IMR-90 (cell line): ENCODE data around the gene PCMTD2. TPM values are rescaled to one million over a fixed set of nuclear protein-coding genes. Genes with fewer than 3 reads are reported as not detected.

Experiments used
- ATAC-seq: fragments of 200-7000 bp; cut with Tn5 transposase; 2 replicates; pipeline ENCODE4 v1.9.1; 2020; ENCODE audit warnings: low read depth, mild to moderate bottlenecking, moderate library complexity
- BruUV-seq: library from RNA; stranded (reverse); fragments of 400-500 nt; replicated peaks from 2 replicates; lab custom pipeline; 2021; lab: Mats Ljungman, UMichigan
- CTCF ChIA-PET: fragments of 300-600 bp; formaldehyde crosslinking; extraction: SDS; loops from one replicate; lab custom pipeline; 2021; ENCODE audit warnings: antibody characterized with exemption; lab: Yijun Ruan, JAX
- POLR2A ChIA-PET: fragments of 300-600 bp; sonication (Branson Sonifier 250); formaldehyde crosslinking; loops from one replicate; lab custom pipeline; 2022; ENCODE audit warnings: antibody characterized with exemption; ENCODE audit not compliant: unreplicated experiment; lab: Charles Lee
- DNase-seq: peaks from one replicate; pipeline ENCODE4 v3.0.0; 2013
- H2AFZ ChIP-seq: replicated peaks from 2 replicates; pipeline ENCODE3; 2013; ENCODE audit warnings: low read length, mild to moderate bottlenecking; ENCODE audit not compliant: poor library complexity
- H2AK5ac ChIP-seq: 2 replicates; pipeline ENCODE4 v1.6.1; 2013; ENCODE audit warnings: low read depth, low read length, inconsistent platforms
- H2AK9ac ChIP-seq: replicated peaks from 2 replicates; pipeline ENCODE3; 2013; ENCODE audit warnings: mild to moderate bottlenecking, low read depth, low read length, moderate library complexity; ENCODE audit not compliant: poor library complexity
- H2BK120ac ChIP-seq: 2 replicates; pipeline ENCODE4 v1.6.1; 2013; ENCODE audit warnings: low read depth, low read length, inconsistent platforms
- H2BK15ac ChIP-seq: 3 replicates; pipeline ENCODE4 v1.6.1; 2013; ENCODE audit warnings: low read depth, low read length, inconsistent platforms
- H2BK20ac ChIP-seq: 2 replicates; pipeline ENCODE4 v1.6.1; 2013; ENCODE audit warnings: low read depth, mild to moderate bottlenecking, inconsistent platforms, low read length, moderate library complexity
- H2BK5ac ChIP-seq: 2 replicates; pipeline ENCODE4 v1.6.1; 2013; ENCODE audit warnings: mild to moderate bottlenecking, low read depth, low read length, inconsistent platforms; ENCODE audit not compliant: poor library complexity, severe bottlenecking
- H3K14ac ChIP-seq: replicated peaks from 2 replicates; pipeline ENCODE4 v1.6.1; 2013; ENCODE audit warnings: low read depth, low read length, inconsistent platforms
- H3K18ac ChIP-seq: 2 replicates; pipeline ENCODE4 v1.6.1; 2013; ENCODE audit warnings: low read depth, low read length, control low read depth
- H3K23ac ChIP-seq: 2 replicates; pipeline ENCODE4 v1.6.1; 2013; ENCODE audit warnings: low read depth, low read length, inconsistent platforms
- H3K27ac ChIP-seq: 2 replicates; pipeline ENCODE4 v1.5.1; 2013; ENCODE audit warnings: mild to moderate bottlenecking, control low read depth, low read length; ENCODE audit not compliant: insufficient read depth
- H3K27me3 ChIP-seq: 2 replicates; pipeline ENCODE4 v1.6.1; 2013; ENCODE audit warnings: low read length; ENCODE audit not compliant: control insufficient read depth, insufficient read depth
- H3K36me3 ChIP-seq: 2 replicates; pipeline ENCODE4 v1.6.1; 2013; ENCODE audit warnings: low read length, mixed read lengths; ENCODE audit not compliant: control insufficient read depth, insufficient read depth
- H3K4ac ChIP-seq: 2 replicates; pipeline ENCODE4 v1.6.1; 2013; ENCODE audit warnings: low read depth, low read length, inconsistent platforms
- H3K4me1 ChIP-seq: 2 replicates; pipeline ENCODE4 v1.6.1; 2013; ENCODE audit warnings: low read length, mixed read lengths; ENCODE audit not compliant: control insufficient read depth, insufficient read depth
- H3K4me2 ChIP-seq: 2 replicates; pipeline ENCODE4 v1.6.1; 2013; ENCODE audit warnings: low read depth, mild to moderate bottlenecking, control low read depth, low read length, moderate library complexity
- H3K4me3 ChIP-seq: 2 replicates; pipeline ENCODE4 v1.5.1; 2013; ENCODE audit warnings: low read depth, mild to moderate bottlenecking, control low read depth, low read length, moderate library complexity; ENCODE audit not compliant: insufficient read depth
- H3K56ac ChIP-seq: 2 replicates; pipeline ENCODE4 v1.6.1; 2013; ENCODE audit warnings: low read length, inconsistent platforms; ENCODE audit not compliant: insufficient read depth; ENCODE audit errors: extremely low read depth
- H3K79me1 ChIP-seq, 2 experiments: 2 replicates each; pipeline ENCODE4 v1.6.1; 2013; ENCODE audit warnings: low read length in 2 of 2, inconsistent platforms in 1 of 2, low read depth in 1 of 2
- H3K9ac ChIP-seq: 2 replicates; pipeline ENCODE4 v1.6.1; 2013; ENCODE audit warnings: low read depth, low read length, control low read depth
- H3K9me1 ChIP-seq: 2 replicates; pipeline ENCODE4 v1.6.1; 2013; ENCODE audit warnings: low read length, inconsistent platforms; ENCODE audit not compliant: insufficient read depth
- H3K9me3 ChIP-seq: 2 replicates; pipeline ENCODE4 v1.6.1; 2013; ENCODE audit warnings: low read length; ENCODE audit not compliant: control insufficient read depth, insufficient read depth
- H4K20me1 ChIP-seq: 2 replicates; pipeline ENCODE4 v1.6.1; 2013; ENCODE audit warnings: low read length, inconsistent platforms; ENCODE audit not compliant: insufficient read depth
- H4K5ac ChIP-seq: 2 replicates; pipeline ENCODE4 v1.6.1; 2013; ENCODE audit warnings: mild to moderate bottlenecking, low read depth, low read length, control low read depth
- H4K8ac ChIP-seq, 2 experiments: 2 replicates each; pipeline ENCODE4 v1.6.1; 2013; ENCODE audit warnings: low read depth in 2 of 2, low read length in 2 of 2, control low read depth in 1 of 2, inconsistent platforms in 1 of 2
- H4K91ac ChIP-seq: 2 replicates; pipeline ENCODE4 v1.6.1; 2013; ENCODE audit warnings: low read depth, low read length, inconsistent platforms; ENCODE audit not compliant: insufficient read depth
- BHLHE40 ChIP-seq: fragments of 150-350 bp; IDR thresholded peaks from 2 replicates; pipeline ENCODE4 v1.6.1; 2016; ENCODE audit warnings: mild to moderate bottlenecking, low read depth, low read length
- CHD1 ChIP-seq: IDR thresholded peaks from 2 replicates; pipeline ENCODE4 v1.6.1; 2012; ENCODE audit warnings: low read depth, low read length, improper control_type of control experiment
- CTCF ChIP-seq: conservative IDR thresholded peaks from 2 replicates; pipeline ENCODE4 v1.5.1; 2012; ENCODE audit warnings: mild to moderate bottlenecking, low read depth, low read length, improper control_type of control experiment
- ELK1 ChIP-seq: fragments of 150-350 bp; IDR thresholded peaks from 2 replicates; pipeline ENCODE4 v1.6.1; 2016; ENCODE audit warnings: low read depth, mild to moderate bottlenecking, low read length, moderate library complexity, borderline replicate concordance
- FOS ChIP-seq: fragments of 150-350 bp; IDR thresholded peaks from 2 replicates; pipeline ENCODE4 v1.6.1; 2016; ENCODE audit warnings: low read depth, low read length
- MAFK ChIP-seq: IDR thresholded peaks from 2 replicates; pipeline ENCODE4 v1.6.1; 2012; ENCODE audit warnings: low read depth, low read length, improper control_type of control experiment
- NFE2L2 ChIP-seq: fragments of 150-350 bp; IDR thresholded peaks from 2 replicates; pipeline ENCODE4 v1.6.1; 2016; ENCODE audit warnings: low read depth, mild to moderate bottlenecking, low read length
- POLR2A ChIP-seq: IDR thresholded peaks from 2 replicates; pipeline ENCODE4 v1.6.1; 2012; ENCODE audit warnings: mild to moderate bottlenecking, low read depth, low read length
- RAD21 ChIP-seq: IDR thresholded peaks from 2 replicates; pipeline ENCODE4 v1.6.1; 2012; ENCODE audit warnings: low read length, improper control_type of control experiment
- RCOR1 ChIP-seq: IDR thresholded peaks from 2 replicates; pipeline ENCODE4 v1.6.1; 2012; ENCODE audit warnings: mild to moderate bottlenecking, low read length, improper control_type of control experiment; ENCODE audit not compliant: insufficient replicate concordance
- RFX5 ChIP-seq: IDR thresholded peaks from 2 replicates; pipeline ENCODE4 v1.8.0; 2012; ENCODE audit warnings: low read depth, mild to moderate bottlenecking, low read length, moderate library complexity
- WGBS, 2 experiments: methylation state at CpG; one replicate each; pipeline versions ENCODE4 v1.1.5 to v1.1.7; 2013; ENCODE audit warnings: missing lambda C conversion rate in 2 of 2; ENCODE audit not compliant: insufficient read length in 1 of 2; ENCODE audit errors: extremely low coverage in 2 of 2; 5-methylcytosine and 5-hydroxymethylcytosine counted together
- dilution Hi-C: fragments of 300-500 bp; cut with HindIII; formaldehyde crosslinking; loops from one replicate; pipeline ENCODE4 v1.14.3; 2018; ENCODE audit warnings: low sequenced_read_pairs; ENCODE audit not compliant: unreplicated experiment
- in situ Hi-C: fragments of 300-500 bp; cut with MboI; formaldehyde crosslinking; loops from 3 replicates; pipeline ENCODE4 v1.14.3; 2019; ENCODE audit warnings: low sequenced_read_pairs, inconsistent platforms, mixed read lengths
- intact Hi-C: fragments of 100-400 bp; cut with micrococcal nuclease; formaldehyde crosslinking; loops from 2 replicates; pipeline ENCODE4 v1.10.0; 2022
- polyA plus RNA-seq, 3 experiments: library from polyadenylated mRNA; depleted of rRNA; stranded (reverse); fragments of >200 nt; gene quantifications; 2 replicates each; pipeline ENCODE4 v1.2.3, GENCODE V29; 2012; ENCODE audit warnings: low replicate concordance in 1 of 3
- total RNA-seq: library from RNA; depleted of rRNA; stranded (reverse); fragments of >200 nt; gene quantifications from 2 replicates; pipeline ENCODE4 v1.2.3, GENCODE V29; 2012

Gene PCMTD2
- total and polyA plus RNA-seq, 2 of the 4 experiments (the other 2 are of a cell fraction), result 23.6 to 28.3 TPM

GRCh38 chr20:64222851-64223525, 32.6 kb upstream of the PCMTD2 start:
- no peak overlapping the region for H3K56ac ChIP-seq
- H2BK5ac ChIP-seq, result no peak overlapping the region
- H2AK9ac ChIP-seq, result peak overlapping the region; percentile 90
- H3K4ac ChIP-seq, result peak overlapping the region; percentile 67; the same call in 1 of the 2 replicates
- no peak for TF ChIP-seq BHLHE40
- no peak for TF ChIP-seq CHD1
- no peak for TF ChIP-seq MAFK
- TF ChIP-seq ELK1, result no peak
- no peak for TF ChIP-seq RAD21
- TF ChIP-seq RFX5, result no peak
- TF ChIP-seq CTCF, result no peak
- no peak for TF ChIP-seq NFE2L2
- TF ChIP-seq POLR2A, result no peak
- no peak for TF ChIP-seq FOS
- no peak for TF ChIP-seq RCOR1
- ChIA-PET POLR2A (no interaction called here), CTCF (interaction anchor here (0.8 to 1.7 kb wide), 2 partner anchors 11 to 35 kb away, joined by 3 to 4 read pairs; no protein-coding TSS in a partner anchor)
- peak overlapping the region; percentile 79 for H2AFZ ChIP-seq
- no peak overlapping the region for H3K9ac ChIP-seq
- dilution Hi-C loops, result no loop called here
- no peak overlapping the region for H3K27ac ChIP-seq
- H4K5ac ChIP-seq, result no peak overlapping the region
- no TSS peak for BruUV-seq
- DNase-seq (no peak), ATAC-seq (no peak)
- peaks cover 27% of the 10 kb centered on the region for H3K4me1 ChIP-seq
- peak overlapping the region; percentile 93; the same call in 1 of the 2 replicates for H2BK120ac ChIP-seq
- in situ Hi-C loops, result no loop called here
- H4K20me1 ChIP-seq, result no peaks in the 10 kb centered on the region
- H4K8ac ChIP-seq, result no peak overlapping the region
- H3K36me3 ChIP-seq, result no peaks in the 10 kb centered on the region
- no peaks in the 10 kb centered on the region for H3K9me3 ChIP-seq
- H3K4me2 ChIP-seq, result no peak overlapping the region
- H3K9me1 ChIP-seq, result peaks cover 19% of the 10 kb centered on the region
- no peak overlapping the region for H3K23ac ChIP-seq
- WGBS, 2 experiments, result 84% methylated on average over 11 of the region's 20 CpGs; no CpG with 5 or more reads in 1 of the 2 experiments
- H4K91ac ChIP-seq, result no peak overlapping the region; the same call in 1 of the 2 replicates
- H3K14ac ChIP-seq, result no peak overlapping the region
- no peaks in the 10 kb centered on the region; a peak in 1 of 4 replicates for H3K79me1 ChIP-seq
- peak overlapping the region; percentile 74 for H2AK5ac ChIP-seq
- peaks cover 24% of the 10 kb centered on the region for H3K27me3 ChIP-seq
- intact Hi-C loops, result no loop called here
- no peak overlapping the region for H3K4me3 ChIP-seq
- peak overlapping the region; percentile 49; the same call in 1 of the 2 replicates for H2BK20ac ChIP-seq
- no peak overlapping the region; the same call in 1 of the 2 replicates for H3K18ac ChIP-seq
- H2BK15ac ChIP-seq, result no peak overlapping the region
